ENCODE measurements around the gene CHMP4B. TPM values are rescaled to one million over a fixed set of nuclear protein-coding genes. Genes with fewer than 3 reads are reported as not detected.

The CHMP4B gene
- total and polyA plus RNA-seq, 7 donors, result 102 to 394 (median 115) TPM

DNA sequence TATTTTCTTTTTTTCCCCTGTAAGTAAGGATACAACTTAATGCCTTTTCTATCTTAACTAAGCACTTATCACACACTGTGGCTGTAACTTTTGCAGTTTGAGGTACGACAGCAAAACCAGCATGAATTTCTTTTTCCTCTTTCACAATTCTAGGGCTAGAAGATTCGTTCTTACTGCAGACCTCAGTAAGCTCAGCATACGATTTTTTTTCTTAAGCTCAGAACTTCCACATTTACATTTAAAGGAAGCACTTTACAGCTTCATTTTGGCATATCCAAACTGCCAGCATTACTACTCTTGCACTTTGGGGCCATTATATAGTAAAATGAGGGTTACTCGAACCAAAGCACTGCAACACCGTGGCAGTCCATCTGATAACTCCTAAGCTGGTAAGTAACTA, 889 bp upstream of the CHMP4B start:
- Histone ChIP-seq H3K27me3 (no peaks in the 10 kb centered on the region), H3K4me3 (no peak overlapping the region), H3K36me3 (no peaks in the 10 kb centered on the region), H3K9me3 (no peaks in the 10 kb centered on the region), H3K4me1 (peaks cover 0 to 34% (median 28%) of the 10 kb centered on the region in 4 donors), H3K27ac (no peak overlapping the region)
- TF ChIP-seq EP300 (IDR thresholded peaks at IDR 0.05) (no peak), POLR2AphosphoS5 (IDR thresholded peaks at IDR 0.05) (no peak), POLR2A (IDR thresholded peaks at IDR 0.05) (no peak)
- TF ChIP-seq, protein P1, sequence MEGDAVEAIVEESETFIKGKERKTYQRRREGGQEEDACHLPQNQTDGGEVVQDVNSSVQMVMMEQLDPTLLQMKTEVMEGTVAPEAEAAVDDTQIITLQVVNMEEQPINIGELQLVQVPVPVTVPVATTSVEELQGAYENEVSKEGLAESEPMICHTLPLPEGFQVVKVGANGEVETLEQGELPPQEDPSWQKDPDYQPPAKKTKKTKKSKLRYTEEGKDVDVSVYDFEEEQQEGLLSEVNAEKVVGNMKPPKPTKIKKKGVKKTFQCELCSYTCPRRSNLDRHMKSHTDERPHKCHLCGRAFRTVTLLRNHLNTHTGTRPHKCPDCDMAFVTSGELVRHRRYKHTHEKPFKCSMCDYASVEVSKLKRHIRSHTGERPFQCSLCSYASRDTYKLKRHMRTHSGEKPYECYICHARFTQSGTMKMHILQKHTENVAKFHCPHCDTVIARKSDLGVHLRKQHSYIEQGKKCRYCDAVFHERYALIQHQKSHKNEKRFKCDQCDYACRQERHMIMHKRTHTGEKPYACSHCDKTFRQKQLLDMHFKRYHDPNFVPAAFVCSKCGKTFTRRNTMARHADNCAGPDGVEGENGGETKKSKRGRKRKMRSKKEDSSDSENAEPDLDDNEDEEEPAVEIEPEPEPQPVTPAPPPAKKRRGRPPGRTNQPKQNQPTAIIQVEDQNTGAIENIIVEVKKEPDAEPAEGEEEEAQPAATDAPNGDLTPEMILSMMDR (IDR thresholded peaks at IDR 0.05), result no peak
- no peak for DNase-seq
- intact Hi-C loops (cut with DNase I), result loop anchor here (5.0 kb wide), 2 partner anchors 138 to 182 kb away; partner anchors contain the start of genes NECAB3 and RALY
- 43 to 59% methylated on average over 5 of the region's 5 CpGs for WGBS, 2 donors

DNA sequence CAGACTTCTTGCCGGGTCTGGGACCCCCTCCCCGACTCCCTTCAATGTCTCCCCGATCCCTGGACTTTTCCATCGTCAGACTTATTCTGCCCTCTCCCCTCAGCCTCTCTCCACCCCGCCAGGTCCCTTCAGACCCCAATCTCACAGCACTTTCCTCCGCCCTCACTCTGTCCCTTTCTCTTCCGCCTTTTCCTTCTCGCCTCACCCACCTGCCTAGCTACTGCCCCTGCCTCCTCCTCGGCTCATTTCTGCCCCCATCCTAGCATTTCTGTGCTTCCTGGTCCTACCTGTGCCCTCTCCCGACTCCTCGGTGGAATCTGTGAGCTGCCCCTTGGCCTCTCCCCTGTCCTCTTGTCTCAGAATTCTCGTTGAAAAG, 616 bp downstream of the CHMP4B start:
- no peaks in the 10 kb centered on the region for H3K27me3 ChIP-seq
- peaks cover 0 to 48% (median 41%) of the 10 kb centered on the region in 4 donors for H3K4me1 ChIP-seq
- intact Hi-C loops (cut with DNase I), result loop anchor here (5.0 kb wide), 2 partner anchors 139 to 181 kb away; partner anchors contain the start of genes NECAB3 and RALY
- H3K4me3 ChIP-seq, result peak overlapping the region; percentile 89 to 92 (median 90)
- peak overlapping the region; percentile 93 to 99 (median 96) for H3K27ac ChIP-seq
- no peaks in the 10 kb centered on the region for H3K36me3 ChIP-seq
- TF ChIP-seq POLR2A (IDR thresholded peaks at IDR 0.05), result no peak
- no peak for TF ChIP-seq POLR2AphosphoS5 (IDR thresholded peaks at IDR 0.05)
- TF ChIP-seq, protein P1 (IDR thresholded peaks at IDR 0.05), result no peak
- no peak for TF ChIP-seq EP300 (IDR thresholded peaks at IDR 0.05)
- no peak for DNase-seq
- H3K9me3 ChIP-seq, result no peaks in the 10 kb centered on the region
- WGBS, 2 donors, result 0 to 1% methylated on average over 12 of the region's 12 CpGs

GRCh38 chr20:33812152-33812849, 1.2 kb downstream of the CHMP4B start:
- Histone ChIP-seq H3K27ac (peak overlapping the region; percentile 93 to 99 (median 96)), H3K4me3 (peak overlapping the region; percentile 89 to 92 (median 90)), H3K36me3 (no peaks in the 10 kb centered on the region), H3K4me1 (peaks cover 0 to 53% (median 46%) of the 10 kb centered on the region in 4 donors), H3K27me3 (no peaks in the 10 kb centered on the region), H3K9me3 (no peaks in the 10 kb centered on the region)
- 1 to 6% methylated on average over 14 of the region's 14 CpGs for WGBS, 2 donors
- DNase-seq, result peak; percentile 88
- intact Hi-C loops (cut with DNase I), result loop anchor here (5.0 kb wide), 2 partner anchors 140 to 180 kb away; partner anchors contain the start of genes NECAB3 and RALY
- TF ChIP-seq, protein P1 (IDR thresholded peaks at IDR 0.05), result no peak
- TF ChIP-seq POLR2AphosphoS5 (IDR thresholded peaks at IDR 0.05), result peak; percentile 22 to 81 (median 57)

DNA sequence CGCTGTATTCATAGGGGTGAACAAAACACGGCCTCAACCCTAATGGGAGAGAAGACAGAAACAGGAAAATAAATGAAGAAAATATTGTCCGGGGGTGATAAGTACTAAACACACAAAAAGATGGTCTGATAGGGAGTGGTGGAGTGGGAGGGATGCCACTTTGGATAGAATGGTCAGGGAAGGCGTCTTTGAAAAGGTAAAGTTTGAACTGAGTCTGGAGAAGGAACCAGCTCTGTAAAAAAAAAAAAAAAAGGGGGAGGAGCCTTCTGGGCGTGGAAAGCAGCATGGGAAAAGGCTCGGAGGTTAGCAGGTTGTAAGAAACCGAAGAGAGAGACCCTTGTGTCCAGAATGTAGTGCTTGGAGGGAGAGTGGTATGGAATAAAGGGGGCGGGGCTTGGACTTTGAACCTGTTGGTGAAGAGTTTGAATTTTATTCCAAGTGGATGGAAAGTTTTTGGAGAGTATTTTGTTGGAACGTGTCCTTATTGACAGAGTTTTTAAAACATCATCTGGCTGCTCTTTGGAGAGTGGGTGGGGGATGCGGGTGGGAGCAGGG, 1.8 kb downstream of the CHMP4B start:
- Histone ChIP-seq H3K9me3 (no peaks in the 10 kb centered on the region), H3K27ac (peak overlapping the region; percentile 93 to 99 (median 96)), H3K4me3 (peak overlapping the region; percentile 89 to 92 (median 90)), H3K4me1 (peaks cover 0 to 60% (median 53%) of the 10 kb centered on the region in 4 donors), H3K27me3 (no peaks in the 10 kb centered on the region), H3K36me3 (no peaks in the 10 kb centered on the region)
- DNase-seq, result no peak
- intact Hi-C loops (cut with DNase I), result loop anchor here (5.0 kb wide), 2 partner anchors 141 to 179 kb away; partner anchors contain the start of genes NECAB3 and RALY
- WGBS, 2 donors, result 7 to 35% methylated on average over 10 of the region's 10 CpGs
- no peak for TF ChIP-seq EP300 (IDR thresholded peaks at IDR 0.05)
- no peak for TF ChIP-seq POLR2AphosphoS5 (IDR thresholded peaks at IDR 0.05)
- TF ChIP-seq POLR2A (IDR thresholded peaks at IDR 0.05), result no peak
- TF ChIP-seq, protein P1 (IDR thresholded peaks at IDR 0.05), result no peak

Data from sigmoid colon (tissue), 7 donors.